Measurements from ENCODE around the gene MEAK7. TPM values are rescaled to one million over a fixed set of nuclear protein-coding genes. Genes with fewer than 3 reads are reported as not detected.
A peak's percentile ranks its signal among the peaks of the same experiment; 100 is the strongest.

Gene MEAK7
- total and polyA plus RNA-seq, 2 of the 4 experiments (the other 2 are of a cell fraction) = 27.4 to 39.0 TPM

GRCh38 chr16:84485255-84486010, 19.0 kb downstream of the MEAK7 start (continued):
- no peak for TF ChIP-seq RCOR1 (IDR thresholded peaks at IDR 0.05; ENCODE audit: insufficient replicate concordance, low read length)

- H3K9me1 ChIP-seq (ENCODE audit: insufficient read depth, low read length) = no peaks in the 10 kb centered on the region
- no peak overlapping the region for H4K5ac ChIP-seq (ENCODE audit: low read depth, low read length)
- TF ChIP-seq RCOR1 (IDR thresholded peaks at IDR 0.05; ENCODE audit: insufficient replicate concordance, low read length) = no peak
- TF ChIP-seq MAZ (IDR thresholded peaks at IDR 0.05; ENCODE audit: borderline replicate concordance, low read depth, low read length) = 0 out of 2 replicates have a peak, but pooled peaks have one; percentile 13
- no peak for TF ChIP-seq CEBPB (IDR thresholded peaks at IDR 0.05; ENCODE audit: low read depth, low read length)
- TF ChIP-seq CTCF (conservative IDR thresholded peaks at IDR 0.05; ENCODE audit: low read depth, low read length) = peak; percentile 84
- no peak for TF ChIP-seq MAFK (IDR thresholded peaks at IDR 0.05; ENCODE audit: low read depth, low read length)
- TF ChIP-seq USF2 (IDR thresholded peaks at IDR 0.05; ENCODE audit: low read depth, low read length) = no peak
- TF ChIP-seq RAD21 (IDR thresholded peaks at IDR 0.05; ENCODE audit: low read length) = peak; percentile 95
- peak; percentile 81 for TF ChIP-seq SMC3 (IDR thresholded peaks at IDR 0.05; ENCODE audit: low read depth, low read length)
- no peak for TF ChIP-seq FOS (IDR thresholded peaks at IDR 0.05; ENCODE audit: low read depth, low read length)
- TF ChIP-seq ELK1 (IDR thresholded peaks at IDR 0.05; ENCODE audit: borderline replicate concordance, low read depth, low read length) = no peak
- no peak overlapping the region for H2BK20ac ChIP-seq (ENCODE audit: low read depth, low read length)
- H3K4ac ChIP-seq (ENCODE audit: low read depth, low read length) = no peak overlapping the region
- H3K36me3 ChIP-seq (ENCODE audit: control insufficient read depth, insufficient read depth, low read length) = peaks cover 57% of the 10 kb centered on the region
- no peak overlapping the region for H2BK120ac ChIP-seq (ENCODE audit: low read depth, low read length)
- CTCF ChIA-PET = interaction anchor here (0.6 to 0.9 kb wide), 3 partner anchors 10 to 208 kb away, joined by 3 to 5 read pairs (median 4); no protein-coding TSS in a partner anchor
- no peaks in the 10 kb centered on the region for H3K9me3 ChIP-seq (ENCODE audit: control insufficient read depth, insufficient read depth, low read length)
- H2AK5ac ChIP-seq (ENCODE audit: low read depth, low read length) = no peak overlapping the region
- H4K20me1 ChIP-seq (ENCODE audit: insufficient read depth, low read length) = peaks cover 12% of the 10 kb centered on the region
- H4K8ac ChIP-seq (ENCODE audit: low read depth in 2 of 2, low read length in 2 of 2) = no peak overlapping the region
- no peak overlapping the region for H3K4me2 ChIP-seq (ENCODE audit: low read depth, low read length)
- no peaks in the 10 kb centered on the region for H3K27me3 ChIP-seq (ENCODE audit: control insufficient read depth, insufficient read depth, low read length)
- H3K14ac ChIP-seq (replicated peaks; ENCODE audit: low read depth, low read length) = no peak overlapping the region
- no peak overlapping the region for H2BK15ac ChIP-seq (ENCODE audit: low read depth, low read length)
- no peak overlapping the region for H4K91ac ChIP-seq (ENCODE audit: insufficient read depth, low read depth, low read length)
- H2AFZ ChIP-seq (replicated peaks; ENCODE audit: low read length, poor library complexity) = peak overlapping the region; percentile 62
- POLR2A ChIA-PET (ENCODE audit: unreplicated experiment) = no interaction called here
- no TSS peak for BruUV-seq (replicated peaks)
- H3K18ac ChIP-seq (ENCODE audit: low read depth, low read length) = no peak overlapping the region
- no peak overlapping the region for H3K9ac ChIP-seq (ENCODE audit: low read depth, low read length)
- no peak overlapping the region for H2BK5ac ChIP-seq (ENCODE audit: low read depth, low read length, poor library complexity, severe bottlenecking)
- H3K79me1 ChIP-seq (ENCODE audit: low read depth in 1 of 2, low read length in 2 of 2) = peaks cover 8 to 58% of the 10 kb centered on the region in 2 experiments; a peak in 3 of 4 replicates
- H3K4me3 ChIP-seq (ENCODE audit: insufficient read depth, low read depth, low read length) = no peak overlapping the region
- no peaks in the 10 kb centered on the region; the same call in 1 of the 2 replicates for H3K4me1 ChIP-seq (ENCODE audit: control insufficient read depth, insufficient read depth, low read length)
- ATAC-seq (ENCODE audit: low read depth) (peak; percentile 94), DNase-seq (peak; percentile 74)
- H3K56ac ChIP-seq (ENCODE audit: extremely low read depth, insufficient read depth, low read length) = no peak overlapping the region
- dilution Hi-C loops (cut with HindIII; ENCODE audit: low sequenced_read_pairs, unreplicated experiment) = no loop called here
- WGBS, 2 experiments (ENCODE audit: extremely low coverage in 2 of 2, insufficient read length in 1 of 2) = no CpG with 5 or more reads among the region's 15 CpGs
- no peak overlapping the region for H3K23ac ChIP-seq (ENCODE audit: low read depth, low read length)
- peak overlapping the region; percentile 77 for H2AK9ac ChIP-seq (replicated peaks; ENCODE audit: low read depth, low read length, poor library complexity)
- in situ Hi-C loops (cut with MboI; ENCODE audit: low sequenced_read_pairs) = loop anchor here (10.0 to 25.0 kb wide), 2 partner anchors 400 to 522 kb away; partner anchors contain the start of genes NECAB2 and OSGIN1
- H3K27ac ChIP-seq (ENCODE audit: insufficient read depth, low read length) = no peak overlapping the region
- intact Hi-C loops (cut with micrococcal nuclease) = loop anchor here (1.0 to 10.0 kb wide), 3 partner anchors 207 to 370 kb away; partner anchors contain the start of gene MBTPS1
Measured at GRCh38 chr16:84484579-84485254, 19.7 kb downstream of the MEAK7 start.
